ENCODE measurements around the gene FAM222A. TPM values are rescaled to one million over a fixed set of nuclear protein-coding genes. Genes with fewer than 3 reads are reported as not detected.

FAM222A gene
- total RNA-seq, 4 donors from 2014 or later: 0.34 to 3.5 (median 1.7) TPM; not detected in 1

- no peak for TF ChIP-seq CTCF (IDR thresholded peaks at IDR 0.05)
- no peak for TF ChIP-seq POLR2A (IDR thresholded peaks at IDR 0.05)
- Histone ChIP-seq H3K4me3 (no peak overlapping the region), H3K27me3 (no peaks in the 10 kb centered on the region), H3K4me1 (no peaks in the 10 kb centered on the region), H3K27ac (no peak overlapping the region), H3K36me3 (no peaks in the 10 kb centered on the region), H3K9me3 (no peaks in the 10 kb centered on the region)
- intact Hi-C loops (cut with DNase I; ENCODE audit: low total_unique reads): no loop called here
- no peak for DNase-seq
Measured at GRCh38 chr12:109793826-109794501, 80.3 kb downstream of the FAM222A start.

- Histone ChIP-seq H3K4me1 (no peaks in the 10 kb centered on the region), H3K27ac (no peak overlapping the region), H3K9me3 (no peaks in the 10 kb centered on the region), H3K27me3 (no peaks in the 10 kb centered on the region), H3K36me3 (no peaks in the 10 kb centered on the region), H3K4me3 (no peak overlapping the region)
- TF ChIP-seq POLR2A (IDR thresholded peaks at IDR 0.05): no peak
- DNase-seq: no peak
- intact Hi-C loops (cut with DNase I; ENCODE audit: low total_unique reads): no loop called here
Measured at GRCh38 chr12:109795023-109795422, 81.4 kb downstream of the FAM222A start.

- intact Hi-C loops (cut with DNase I; ENCODE audit: low total_unique reads): no loop called here
- Histone ChIP-seq H3K27ac (no peak overlapping the region), H3K36me3 (no peaks in the 10 kb centered on the region)
Measured at GRCh38 chr12:109796057-109796456, 82.4 kb downstream of the FAM222A start.

GRCh38 chr12:109797905-109798669, 84.5 kb downstream of the FAM222A start:
- no peak for DNase-seq
- intact Hi-C loops (cut with DNase I; ENCODE audit: low total_unique reads): no loop called here
- Histone ChIP-seq H3K36me3 (no peaks in the 10 kb centered on the region), H3K4me3 (no peak overlapping the region), H3K9me3 (no peaks in the 10 kb centered on the region), H3K4me1 (no peaks in the 10 kb centered on the region), H3K27ac (no peak overlapping the region), H3K27me3 (no peaks in the 10 kb centered on the region)
- TF ChIP-seq CTCF (IDR thresholded peaks at IDR 0.05): no peak
- no peak for TF ChIP-seq POLR2A (IDR thresholded peaks at IDR 0.05)

More at GRCh38 chr12:109796057-109796456, 82.4 kb downstream of the FAM222A start:
- Histone ChIP-seq H3K4me3 (no peak overlapping the region), H3K4me1 (no peaks in the 10 kb centered on the region), H3K9me3 (no peaks in the 10 kb centered on the region), H3K27me3 (no peaks in the 10 kb centered on the region)
- DNase-seq: no peak
- TF ChIP-seq CTCF (IDR thresholded peaks at IDR 0.05): no peak
- no peak for TF ChIP-seq POLR2A (IDR thresholded peaks at IDR 0.05)

GRCh38 chr12:109798691-109799090, 85.1 kb downstream of the FAM222A start:
- H3K27me3 ChIP-seq: no peaks in the 10 kb centered on the region
- no peaks in the 10 kb centered on the region for H3K4me1 ChIP-seq
- no peak for DNase-seq
- H3K36me3 ChIP-seq: no peaks in the 10 kb centered on the region
- no peaks in the 10 kb centered on the region for H3K9me3 ChIP-seq
- no peak overlapping the region for H3K4me3 ChIP-seq
- intact Hi-C loops (cut with DNase I; ENCODE audit: low total_unique reads): no loop called here
- H3K27ac ChIP-seq: no peak overlapping the region
- TF ChIP-seq POLR2A (IDR thresholded peaks at IDR 0.05): no peak
- TF ChIP-seq CTCF (IDR thresholded peaks at IDR 0.05): no peak

Measured in uterus (tissue), 4 donors.